Activated naive CD4-positive, alpha-beta T cell treated with anti-CD3 and anti-CD28 coated beads for 36 hours (primary cell): ENCODE data around the gene NECTIN3. TPM values are rescaled to one million over a fixed set of nuclear protein-coding genes. Genes with fewer than 3 reads are reported as not detected.

ENCODE experiments used
- CTCF ChIA-PET: fragments of 350-600 bp; sonication (Branson Sonifier 250); formaldehyde crosslinking; loops from one replicate; lab custom pipeline; 2021; ENCODE audit warnings: antibody characterized with exemption; lab: Charles Lee
- DNase-seq: peaks from one replicate; pipeline ENCODE4 v3.0.0-alpha.2; 2020
- H3K27ac Mint-ChIP-seq: one replicate; pipeline ENCODE4 v1.8.0; 2021; ENCODE audit warnings: mild to moderate bottlenecking, mixed read lengths
- H3K27me3 Mint-ChIP-seq: one replicate; pipeline ENCODE4 v1.8.0; 2021; ENCODE audit warnings: low read depth, mixed read lengths
- H3K36me3 Mint-ChIP-seq: one replicate; pipeline ENCODE4 v1.8.0; 2021; ENCODE audit warnings: low read depth, mixed read lengths
- H3K4me1 Mint-ChIP-seq: one replicate; pipeline ENCODE4 v1.8.0; 2021; ENCODE audit warnings: low read depth, mixed read lengths
- H3K4me3 Mint-ChIP-seq: one replicate; pipeline ENCODE4 v1.8.0; 2021; ENCODE audit warnings: mild to moderate bottlenecking, moderate library complexity, mixed read lengths
- H3K9me3 Mint-ChIP-seq: one replicate; pipeline ENCODE4 v1.8.0; 2021; ENCODE audit warnings: mixed read lengths
- intact Hi-C: fragments of 100-400 bp; cut with micrococcal nuclease; formaldehyde crosslinking; loops from one replicate; pipeline ENCODE4 v1.15.1; 2023
- total RNA-seq, 2 experiments: library from RNA; stranded (reverse); gene quantifications; one replicate each; pipeline ENCODE4 v1.2.3, GENCODE V29; 2021

NECTIN3 gene
- total RNA-seq, 2 experiments from 2014 or later = 3.0 to 3.5 TPM

DNA sequence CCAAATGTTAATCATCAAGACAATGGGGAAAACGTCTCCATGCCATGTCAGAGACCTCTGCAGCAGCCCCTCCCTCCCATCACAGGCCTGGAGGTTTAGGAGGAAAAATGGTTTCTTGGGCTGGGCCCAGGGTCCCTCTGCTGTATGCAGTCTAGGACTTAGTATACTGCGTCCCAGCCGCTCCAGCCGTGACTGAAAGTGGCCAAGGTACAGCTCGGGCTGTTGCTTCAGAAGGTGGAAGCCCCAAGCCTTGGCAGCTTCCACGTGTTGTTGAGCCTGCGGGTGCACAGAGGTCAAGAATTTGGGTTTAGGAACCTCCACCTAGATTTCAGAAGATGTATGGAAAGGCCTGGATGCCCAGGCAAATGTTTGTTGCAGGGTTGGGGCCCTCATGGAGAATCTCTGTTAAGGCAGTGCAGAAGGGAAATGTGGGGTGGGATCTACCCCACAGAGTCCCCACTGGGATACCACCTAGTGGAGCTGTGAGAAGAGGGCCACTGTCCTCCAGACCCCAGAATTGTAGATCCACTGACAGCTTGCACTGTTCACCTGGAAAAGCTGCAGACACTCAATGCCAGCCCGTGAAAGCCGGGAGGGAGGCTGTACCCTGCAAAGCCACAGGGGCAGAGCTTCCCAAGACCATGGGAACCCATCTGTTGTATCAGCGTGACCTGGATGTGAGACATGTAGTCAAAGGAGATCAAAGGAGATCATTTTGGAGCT lies 25.0 kb downstream of the NECTIN3 start:
- Mint-ChIP-seq H3K4me1 (no peaks in the 10 kb centered on the region), H3K27ac (no peak overlapping the region), H3K9me3 (peaks cover 7% of the 10 kb centered on the region), H3K4me3 (no peak overlapping the region), H3K36me3 (no peaks in the 10 kb centered on the region), H3K27me3 (no peaks in the 10 kb centered on the region)
- CTCF ChIA-PET = no interaction called here
- DNase-seq = no peak
- intact Hi-C loops = no loop called here

DNA sequence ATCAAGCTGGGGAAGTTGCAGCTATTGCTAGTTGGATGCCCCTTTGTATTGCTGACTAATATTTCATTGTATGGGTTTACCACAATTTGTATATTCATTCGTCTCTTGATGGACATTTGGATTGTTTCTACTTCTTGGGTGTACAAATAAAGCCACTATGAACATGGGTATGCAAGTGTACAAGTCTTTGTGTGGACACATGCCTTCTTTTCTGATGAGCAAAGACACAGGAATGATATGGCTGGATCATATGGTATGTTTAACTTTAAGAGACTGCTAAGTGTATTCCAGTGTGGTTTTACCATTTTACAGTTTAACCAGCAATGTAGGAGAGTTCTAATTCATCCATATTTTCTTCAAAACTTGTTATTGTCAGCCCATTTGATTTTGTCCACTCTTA lies 32.2 kb downstream of the NECTIN3 start:
- peaks cover 1% of the 10 kb centered on the region for H3K36me3 Mint-ChIP-seq
- intact Hi-C loops = no loop called here
- no peak overlapping the region for H3K4me3 Mint-ChIP-seq
- CTCF ChIA-PET = no interaction called here
- H3K9me3 Mint-ChIP-seq = peaks cover 4% of the 10 kb centered on the region
- H3K4me1 Mint-ChIP-seq = no peaks in the 10 kb centered on the region
- DNase-seq = no peak
- no peak overlapping the region for H3K27ac Mint-ChIP-seq
- peaks cover 2% of the 10 kb centered on the region for H3K27me3 Mint-ChIP-seq

DNA sequence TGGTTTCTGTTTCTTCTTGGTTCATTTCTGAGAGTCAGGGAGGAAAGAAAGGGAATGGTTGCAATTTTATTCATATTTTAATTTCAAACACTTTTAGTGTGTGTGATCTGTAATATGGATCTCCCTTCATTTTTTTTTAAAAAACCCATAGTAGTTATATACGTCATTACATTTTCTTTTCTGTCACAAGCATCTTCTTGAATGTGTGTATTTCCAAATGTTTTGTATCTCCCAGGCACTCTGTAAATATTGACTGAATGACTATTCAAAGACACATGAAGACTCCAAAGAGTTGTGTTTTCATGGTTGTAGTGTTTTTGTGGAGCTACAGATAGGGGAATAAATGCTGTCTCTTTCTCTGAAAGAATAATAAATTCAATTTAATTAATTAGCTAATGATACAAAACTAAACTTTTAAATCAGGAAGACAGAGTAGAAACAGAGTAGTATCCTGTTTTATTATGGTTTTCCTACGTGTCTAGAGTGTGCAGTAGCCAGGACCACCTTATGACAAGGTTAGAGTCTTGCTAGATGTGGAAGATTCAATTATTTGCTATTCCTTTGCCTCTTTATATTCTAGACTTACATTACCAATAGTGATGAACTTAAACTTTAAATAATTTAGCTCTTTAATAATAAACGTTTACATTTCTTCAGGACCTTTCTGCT lies 35.5 kb downstream of the NECTIN3 start:
- Mint-ChIP-seq H3K36me3 (peaks cover 1% of the 10 kb centered on the region), H3K9me3 (peaks cover 4% of the 10 kb centered on the region), H3K27me3 (peaks cover 2% of the 10 kb centered on the region), H3K27ac (no peak overlapping the region), H3K4me3 (no peak overlapping the region), H3K4me1 (no peaks in the 10 kb centered on the region)
- intact Hi-C loops = no loop called here
- no peak for DNase-seq
- CTCF ChIA-PET = no interaction called here

DNA sequence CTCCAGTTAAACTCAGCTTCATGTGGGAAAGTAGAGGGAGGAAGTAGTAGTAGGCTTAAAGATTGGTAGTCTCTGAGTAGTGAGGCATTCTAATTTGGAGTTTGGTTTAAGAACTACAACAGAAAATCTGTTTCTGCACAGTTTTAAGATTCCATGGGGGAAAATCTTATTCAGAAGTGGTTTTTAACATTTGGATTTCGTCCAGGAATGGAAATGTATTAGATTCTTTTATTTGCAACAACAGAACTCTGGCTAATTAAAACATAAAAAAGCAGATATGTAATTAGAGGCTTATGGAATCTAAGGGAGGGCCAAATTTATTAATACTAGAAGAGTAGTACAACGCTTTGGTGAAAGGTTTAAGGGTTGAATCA lies 36.0 kb downstream of the NECTIN3 start:
- Mint-ChIP-seq H3K27me3 (peaks cover 2% of the 10 kb centered on the region), H3K4me1 (no peaks in the 10 kb centered on the region), H3K4me3 (no peak overlapping the region), H3K27ac (no peak overlapping the region), H3K9me3 (peaks cover 4% of the 10 kb centered on the region), H3K36me3 (peaks cover 1% of the 10 kb centered on the region)
- no peak for DNase-seq
- CTCF ChIA-PET = no interaction called here
- intact Hi-C loops = no loop called here

- DNase-seq = no peak
- H3K4me3 Mint-ChIP-seq = no peak overlapping the region
- CTCF ChIA-PET = no interaction called here
- H3K36me3 Mint-ChIP-seq = no peaks in the 10 kb centered on the region
- H3K27me3 Mint-ChIP-seq = no peaks in the 10 kb centered on the region
- no peaks in the 10 kb centered on the region for H3K9me3 Mint-ChIP-seq
- H3K4me1 Mint-ChIP-seq = no peaks in the 10 kb centered on the region
- H3K27ac Mint-ChIP-seq = no peak overlapping the region
- intact Hi-C loops = no loop called here
These were observed 41.3 kb downstream of the NECTIN3 start for GRCh38 chr3:111112913-111113312.

GRCh38 chr3:111128884-111129283 lies 57.3 kb downstream of the NECTIN3 start:
- no peak overlapping the region for H3K4me3 Mint-ChIP-seq
- no peak for DNase-seq
- CTCF ChIA-PET = no interaction called here
- no peaks in the 10 kb centered on the region for H3K27me3 Mint-ChIP-seq
- no peaks in the 10 kb centered on the region for H3K36me3 Mint-ChIP-seq
- intact Hi-C loops = no loop called here
- H3K9me3 Mint-ChIP-seq = no peaks in the 10 kb centered on the region
- H3K4me1 Mint-ChIP-seq = no peaks in the 10 kb centered on the region
- H3K27ac Mint-ChIP-seq = no peak overlapping the region

GRCh38 chr3:111130827-111131226 lies 59.2 kb downstream of the NECTIN3 start:
- no peaks in the 10 kb centered on the region for H3K4me1 Mint-ChIP-seq
- H3K27me3 Mint-ChIP-seq = no peaks in the 10 kb centered on the region
- no peaks in the 10 kb centered on the region for H3K36me3 Mint-ChIP-seq
- CTCF ChIA-PET = no interaction called here
- no peak for DNase-seq
- intact Hi-C loops = no loop called here
- H3K4me3 Mint-ChIP-seq = no peak overlapping the region
- no peaks in the 10 kb centered on the region for H3K9me3 Mint-ChIP-seq
- no peak overlapping the region for H3K27ac Mint-ChIP-seq

- CTCF ChIA-PET = no interaction called here
- DNase-seq = no peak
- no peaks in the 10 kb centered on the region for H3K36me3 Mint-ChIP-seq
- no peaks in the 10 kb centered on the region for H3K27me3 Mint-ChIP-seq
- H3K4me1 Mint-ChIP-seq = no peaks in the 10 kb centered on the region
- H3K4me3 Mint-ChIP-seq = no peak overlapping the region
- H3K9me3 Mint-ChIP-seq = no peaks in the 10 kb centered on the region
- intact Hi-C loops = no loop called here
- no peak overlapping the region for H3K27ac Mint-ChIP-seq
These were observed 62.7 kb downstream of the NECTIN3 start for GRCh38 chr3:111134302-111134701.

GRCh38 chr3:111151438-111151837 lies 79.8 kb downstream of the NECTIN3 start:
- no peak overlapping the region for H3K4me3 Mint-ChIP-seq
- H3K9me3 Mint-ChIP-seq = no peaks in the 10 kb centered on the region
- H3K36me3 Mint-ChIP-seq = no peaks in the 10 kb centered on the region
- no peaks in the 10 kb centered on the region for H3K4me1 Mint-ChIP-seq
- no peaks in the 10 kb centered on the region for H3K27me3 Mint-ChIP-seq
- intact Hi-C loops = no loop called here
- CTCF ChIA-PET = no interaction called here
- no peak for DNase-seq
- no peak overlapping the region for H3K27ac Mint-ChIP-seq

DNA sequence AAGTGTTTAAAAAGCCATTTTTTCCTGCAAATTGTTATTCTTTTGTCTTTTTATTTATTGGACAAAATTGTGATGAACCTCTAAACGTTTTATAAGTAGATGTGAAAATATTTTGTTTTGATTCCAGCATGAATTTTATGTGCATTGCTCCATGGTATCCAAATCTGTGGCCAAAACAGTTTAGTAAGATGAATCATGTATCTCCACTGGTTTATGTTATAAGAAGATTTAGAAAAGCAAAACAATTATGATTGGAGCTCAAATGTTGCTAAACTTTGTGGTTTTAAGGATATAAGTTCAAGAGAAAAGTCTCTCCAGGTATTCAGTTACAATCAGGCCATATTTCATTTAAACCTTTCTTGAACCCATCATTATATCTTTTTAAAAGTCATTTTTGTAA lies 80.9 kb downstream of the NECTIN3 start:
- no peaks in the 10 kb centered on the region for H3K4me1 Mint-ChIP-seq
- no peaks in the 10 kb centered on the region for H3K27me3 Mint-ChIP-seq
- no peak for DNase-seq
- H3K4me3 Mint-ChIP-seq = no peak overlapping the region
- H3K27ac Mint-ChIP-seq = no peak overlapping the region
- CTCF ChIA-PET = no interaction called here
- intact Hi-C loops = no loop called here
- H3K36me3 Mint-ChIP-seq = no peaks in the 10 kb centered on the region
- no peaks in the 10 kb centered on the region for H3K9me3 Mint-ChIP-seq

DNA sequence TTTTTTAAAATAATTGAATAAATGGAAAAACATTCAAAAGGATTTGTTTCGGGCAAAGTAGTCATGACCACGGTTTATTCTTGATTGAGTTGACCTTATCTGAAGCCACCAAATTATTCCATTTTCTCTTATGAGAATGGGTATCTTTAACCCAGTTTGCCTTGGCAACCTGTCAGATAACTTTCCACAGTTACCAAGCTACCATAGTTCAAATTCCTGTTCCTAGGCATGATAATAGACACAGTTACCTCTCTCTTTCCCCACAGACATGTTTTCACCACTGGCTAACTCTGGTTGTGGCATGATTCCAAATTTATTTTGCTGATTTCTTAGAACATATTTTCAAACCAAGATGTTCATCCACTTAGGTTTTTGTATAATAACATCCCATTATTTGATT lies 84.9 kb downstream of the NECTIN3 start:
- CTCF ChIA-PET = no interaction called here

GRCh38 chr3:111159391-111159790 lies 87.8 kb downstream of the NECTIN3 start:
- no peak for DNase-seq
- no peak overlapping the region for H3K4me3 Mint-ChIP-seq
- H3K27ac Mint-ChIP-seq = no peak overlapping the region
- H3K27me3 Mint-ChIP-seq = no peaks in the 10 kb centered on the region
- H3K36me3 Mint-ChIP-seq = no peaks in the 10 kb centered on the region
- no peaks in the 10 kb centered on the region for H3K4me1 Mint-ChIP-seq
- intact Hi-C loops = no loop called here
- no peaks in the 10 kb centered on the region for H3K9me3 Mint-ChIP-seq
- CTCF ChIA-PET = no interaction called here

More for the DNA sequence above, 84.9 kb downstream of the NECTIN3 start:
- intact Hi-C loops = no loop called here
- Mint-ChIP-seq H3K4me1 (no peaks in the 10 kb centered on the region), H3K27ac (no peak overlapping the region), H3K9me3 (no peaks in the 10 kb centered on the region), H3K27me3 (no peaks in the 10 kb centered on the region), H3K4me3 (no peak overlapping the region), H3K36me3 (no peaks in the 10 kb centered on the region)
- no peak for DNase-seq

GRCh38 chr3:111164621-111165020 lies 93.0 kb downstream of the NECTIN3 start:
- no peaks in the 10 kb centered on the region for H3K27me3 Mint-ChIP-seq
- no peaks in the 10 kb centered on the region for H3K4me1 Mint-ChIP-seq
- CTCF ChIA-PET = interaction anchor here (0.9 kb wide), 1 partner anchor 218 kb away, joined by 3 read pairs; no protein-coding TSS in a partner anchor
- H3K27ac Mint-ChIP-seq = no peak overlapping the region
- no peaks in the 10 kb centered on the region for H3K9me3 Mint-ChIP-seq
- DNase-seq = no peak
- no peak overlapping the region for H3K4me3 Mint-ChIP-seq
- H3K36me3 Mint-ChIP-seq = no peaks in the 10 kb centered on the region
- intact Hi-C loops = no loop called here
